ENCODE results near the gene RHBDL1. TPM values are rescaled to one million over a fixed set of nuclear protein-coding genes. Genes with fewer than 3 reads are reported as not detected.
A peak's percentile ranks its signal among the peaks of the same experiment; 100 is the strongest.

Gene RHBDL1
- total RNA-seq, 1 donor from 2014 or later, result 2.3 TPM

- no peak for DNase-seq (ENCODE audit: low spot score)
Measured at GRCh38 chr16:652454-653305, 22.8 kb upstream of the RHBDL1 start.

- no peak for DNase-seq (ENCODE audit: low spot score)
Measured at GRCh38 chr16:654034-654433, 21.4 kb upstream of the RHBDL1 start.

- no peak for DNase-seq (ENCODE audit: low spot score)
Measured at GRCh38 chr16:657487-657886, 18.0 kb upstream of the RHBDL1 start.

GRCh38 chr16:658679-659571, 16.5 kb upstream of the RHBDL1 start:
- no peak for DNase-seq (ENCODE audit: low spot score)

- DNase-seq (ENCODE audit: low spot score), result no peak
Measured at GRCh38 chr16:659618-660017, 15.9 kb upstream of the RHBDL1 start.

GRCh38 chr16:660132-660458, 15.4 kb upstream of the RHBDL1 start:
- DNase-seq (ENCODE audit: low spot score), result no peak

- DNase-seq (ENCODE audit: low spot score), result peak; percentile 85
Measured at GRCh38 chr16:660459-661183, 14.8 kb upstream of the RHBDL1 start.

- no peak for DNase-seq (ENCODE audit: low spot score)
Measured at GRCh38 chr16:661184-661821, 14.2 kb upstream of the RHBDL1 start.

GRCh38 chr16:662095-662494, 13.4 kb upstream of the RHBDL1 start:
- no peak for DNase-seq (ENCODE audit: low spot score)

- DNase-seq (ENCODE audit: low spot score), result no peak
Measured at GRCh38 chr16:662597-662996, 12.9 kb upstream of the RHBDL1 start.

GRCh38 chr16:666572-666971, 8.9 kb upstream of the RHBDL1 start:
- no peak for DNase-seq (ENCODE audit: low spot score)

- DNase-seq (ENCODE audit: low spot score), result no peak
Measured at GRCh38 chr16:667113-667779, 8.2 kb upstream of the RHBDL1 start.

GRCh38 chr16:667780-668518, 7.5 kb upstream of the RHBDL1 start, which contains the start of gene RHOT2:
RHOT2 (plus strand) TSS chr16:668132; CDS start chr16:668200, 68 bp downstream.
- peak; percentile 95 for DNase-seq (ENCODE audit: low spot score)

GRCh38 chr16:668519-669171, 6.8 kb upstream of the RHBDL1 start:
- no peak for DNase-seq (ENCODE audit: low spot score)

GRCh38 chr16:669666-670065, 5.8 kb upstream of the RHBDL1 start:
- no peak for DNase-seq (ENCODE audit: low spot score)

- DNase-seq (ENCODE audit: low spot score), result no peak
Measured at GRCh38 chr16:670485-671352, 4.8 kb upstream of the RHBDL1 start.

GRCh38 chr16:671353-672131, 3.9 kb upstream of the RHBDL1 start:
- no peak for DNase-seq (ENCODE audit: low spot score)

- DNase-seq (ENCODE audit: low spot score), result no peak
Measured at GRCh38 chr16:672371-672770, 3.1 kb upstream of the RHBDL1 start.
